HepG2 (cell line): Measurements from ENCODE around the gene CDC42EP4. TPM values are rescaled to one million over a fixed set of nuclear protein-coding genes. Genes with fewer than 3 reads are reported as not detected.

Source experiments
- KDM1A ChIP-seq: IDR thresholded peaks from 2 replicates; pipeline ENCODE4 v1.6.1; 2016; ENCODE audit warnings: missing compliant biosample characterization
- NFYB ChIP-seq: sonication (generic); formaldehyde crosslinking; IDR thresholded peaks from 2 replicates; pipeline ENCODE4 v1.4.0; 2020; ENCODE audit warnings: missing genetic modification reagents
- ZNF136 ChIP-seq: sonication (generic); formaldehyde crosslinking; IDR thresholded peaks from 2 replicates; pipeline ENCODE4 v1.8.1; 2022; ENCODE audit warnings: low read depth, mild to moderate bottlenecking, moderate library complexity, missing genetic modification reagents
- ZNF224 ChIP-seq: sonication (generic); formaldehyde crosslinking; IDR thresholded peaks from 2 replicates; pipeline ENCODE4 v1.5.0; 2020; ENCODE audit warnings: mild to moderate bottlenecking, missing genetic modification reagents
- ZNF543 ChIP-seq: sonication (generic); formaldehyde crosslinking; IDR thresholded peaks from 2 replicates; pipeline ENCODE4 v1.4.0; 2020; ENCODE audit warnings: mild to moderate bottlenecking, missing genetic modification reagents
- ZNF629 ChIP-seq: sonication (generic); formaldehyde crosslinking; conservative IDR thresholded peaks from 2 replicates; pipeline ENCODE4 v1.5.0; 2020; ENCODE audit warnings: missing genetic modification reagents
- polyA plus RNA-seq, 8 experiments: library from polyadenylated mRNA; depleted of rRNA in 3 of 8; stranded (reverse) in 7 of 8; unstranded in 1 of 8; fragments of >200 nt; fragmentation: Illumina TruSeq in 4 of 8; extraction: Trizol in 4 of 8; gene quantifications; 2 replicates each; pipeline versions ENCODE4 v1.2.1 to v1.2.3, GENCODE V29; 2011 to 2016; ENCODE audit warnings: low read depth in 4 of 8, missing spikeins in 1 of 8, mixed read lengths in 1 of 8; ENCODE audit not compliant: insufficient read depth in 1 of 8
- total RNA-seq, 5 experiments: library from RNA; depleted of rRNA; stranded (reverse); fragments of >200 nt; fragmentation: Illumina TruSeq; extraction: Trizol; gene quantifications; 2 replicates each; pipeline ENCODE4 v1.2.3, GENCODE V29; 2016; ENCODE audit warnings: low read depth in 1 of 5
- TF ChIP-seq, protein P1 (sequence below): sonication (generic); formaldehyde crosslinking; IDR thresholded peaks from 2 replicates; pipeline ENCODE4 v1.4.0; 2020; ENCODE audit warnings: mild to moderate bottlenecking, missing genetic modification reagents
- TF ChIP-seq, protein P2 (sequence below): sonication (generic); formaldehyde crosslinking; conservative IDR thresholded peaks from 2 replicates; pipeline ENCODE4 v1.8.0; 2022; ENCODE audit warnings: mild to moderate bottlenecking, moderate library complexity, missing genetic modification reagents
- TF ChIP-seq, protein P3 (sequence below): IDR thresholded peaks from 2 replicates; pipeline ENCODE4 v1.6.1; 2016; ENCODE audit warnings: low read depth, control low read depth
- TF ChIP-seq, protein P4 (sequence below): sonication (generic); formaldehyde crosslinking; IDR thresholded peaks from 2 replicates; pipeline ENCODE4 v1.5.0; 2020; ENCODE audit warnings: missing genetic modification reagents
- TF ChIP-seq, protein P5 (sequence below): sonication (generic); formaldehyde crosslinking; IDR thresholded peaks from 2 replicates; pipeline ENCODE4 v1.5.1; 2020; ENCODE audit warnings: mild to moderate bottlenecking, missing genetic modification reagents, moderate library complexity
- TF ChIP-seq, protein P6 (sequence below): sonication (generic); formaldehyde crosslinking; conservative IDR thresholded peaks from 2 replicates; pipeline ENCODE4 v1.4.0; 2020; ENCODE audit warnings: mild to moderate bottlenecking, missing genetic modification reagents, moderate library complexity

Gene CDC42EP4
- total and polyA plus RNA-seq, 2 of the 13 experiments (the other 11 are each of a cell fraction or from before 2014, with no cell fraction given), result 19.0 to 54.0 TPM

DNA sequence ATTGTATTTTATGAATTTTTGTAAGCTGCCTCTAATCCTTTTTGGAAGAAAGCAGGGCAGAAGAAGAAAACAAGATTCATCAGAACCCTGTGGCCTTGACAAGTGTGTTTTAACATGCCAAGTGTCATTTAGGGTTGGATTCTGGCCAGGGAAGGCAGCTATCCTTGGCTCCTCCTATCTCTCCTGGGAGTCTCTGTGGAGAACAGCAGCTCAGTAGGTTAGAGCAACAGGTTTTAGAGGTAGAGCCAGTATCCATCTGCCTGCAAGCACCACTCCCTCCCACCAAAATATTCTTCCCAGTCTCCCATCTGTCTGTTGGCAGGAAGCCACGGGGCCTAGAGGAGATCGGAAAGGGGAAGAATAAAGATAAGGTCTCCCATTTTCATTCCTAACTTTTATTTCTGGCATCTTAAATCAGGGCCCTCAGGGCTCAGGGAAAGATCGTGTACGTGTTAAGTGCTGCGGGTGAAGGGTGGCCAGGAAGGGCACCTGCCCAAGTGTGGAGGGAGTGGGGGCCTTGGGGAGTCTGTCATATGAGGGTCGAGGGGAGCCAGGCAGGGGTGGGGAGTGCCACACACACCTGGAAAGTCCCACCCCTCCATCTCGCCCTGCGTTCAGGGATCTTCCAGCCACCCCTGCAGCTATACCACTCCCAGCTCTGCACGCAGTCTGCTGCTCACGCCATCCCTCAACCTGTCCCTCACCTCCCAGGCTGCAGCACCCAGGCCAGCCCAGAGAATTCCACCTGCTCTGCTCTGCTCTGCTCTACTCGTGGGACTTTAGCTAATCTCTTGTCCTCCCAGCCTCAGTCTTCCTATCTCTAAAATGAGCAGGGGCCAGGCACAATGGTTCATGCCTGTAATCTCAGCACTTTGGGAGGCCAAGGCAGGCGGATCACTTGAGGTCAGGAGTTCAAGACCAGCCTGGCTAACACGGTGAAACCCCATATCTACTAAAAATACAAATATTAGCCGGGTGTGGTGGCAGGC lies 33.0 kb downstream of the CDC42EP4 start (continued):
- TF ChIP-seq, protein P1, sequence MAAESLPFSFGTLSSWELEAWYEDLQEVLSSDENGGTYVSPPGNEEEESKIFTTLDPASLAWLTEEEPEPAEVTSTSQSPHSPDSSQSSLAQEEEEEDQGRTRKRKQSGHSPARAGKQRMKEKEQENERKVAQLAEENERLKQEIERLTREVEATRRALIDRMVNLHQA, result no peak
- TF ChIP-seq, protein P2, sequence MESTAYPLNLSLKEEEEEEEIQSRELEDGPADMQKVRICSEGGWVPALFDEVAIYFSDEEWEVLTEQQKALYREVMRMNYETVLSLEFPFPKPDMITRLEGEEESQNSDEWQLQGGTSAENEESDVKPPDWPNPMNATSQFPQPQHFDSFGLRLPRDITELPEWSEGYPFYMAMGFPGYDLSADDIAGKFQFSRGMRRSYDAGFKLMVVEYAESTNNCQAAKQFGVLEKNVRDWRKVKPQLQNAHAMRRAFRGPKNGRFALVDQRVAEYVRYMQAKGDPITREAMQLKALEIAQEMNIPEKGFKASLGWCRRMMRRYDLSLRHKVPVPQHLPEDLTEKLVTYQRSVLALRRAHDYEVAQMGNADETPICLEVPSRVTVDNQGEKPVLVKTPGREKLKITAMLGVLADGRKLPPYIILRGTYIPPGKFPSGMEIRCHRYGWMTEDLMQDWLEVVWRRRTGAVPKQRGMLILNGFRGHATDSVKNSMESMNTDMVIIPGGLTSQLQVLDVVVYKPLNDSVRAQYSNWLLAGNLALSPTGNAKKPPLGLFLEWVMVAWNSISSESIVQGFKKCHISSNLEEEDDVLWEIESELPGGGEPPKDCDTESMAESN (CRISPR knock-in tag), result 0 out of 2 replicates have a peak, but pooled peaks have one; percentile 7
- TF ChIP-seq, protein P3, sequence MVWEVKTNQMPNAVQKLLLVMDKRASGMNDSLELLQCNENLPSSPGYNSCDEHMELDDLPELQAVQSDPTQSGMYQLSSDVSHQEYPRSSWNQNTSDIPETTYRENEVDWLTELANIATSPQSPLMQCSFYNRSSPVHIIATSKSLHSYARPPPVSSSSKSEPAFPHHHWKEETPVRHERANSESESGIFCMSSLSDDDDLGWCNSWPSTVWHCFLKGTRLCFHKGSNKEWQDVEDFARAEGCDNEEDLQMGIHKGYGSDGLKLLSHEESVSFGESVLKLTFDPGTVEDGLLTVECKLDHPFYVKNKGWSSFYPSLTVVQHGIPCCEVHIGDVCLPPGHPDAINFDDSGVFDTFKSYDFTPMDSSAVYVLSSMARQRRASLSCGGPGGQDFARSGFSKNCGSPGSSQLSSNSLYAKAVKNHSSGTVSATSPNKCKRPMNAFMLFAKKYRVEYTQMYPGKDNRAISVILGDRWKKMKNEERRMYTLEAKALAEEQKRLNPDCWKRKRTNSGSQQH (CRISPR knock-in tag), result 0 out of 2 replicates have a peak, but pooled peaks have one; percentile 52
- TF ChIP-seq ZNF629 (CRISPR knock-in tag) (peak; percentile 95), ZNF136 (0 out of 2 replicates have a peak, but pooled peaks have one; percentile 27), ZNF543 (CRISPR knock-in tag) (0 out of 2 replicates have a peak, but pooled peaks have one; percentile 37), KDM1A (CRISPR knock-in tag) (no peak), NFYB (no peak), ZNF224 (CRISPR knock-in tag) (0 out of 2 replicates have a peak, but pooled peaks have one; percentile 34)
- TF ChIP-seq, protein P4, sequence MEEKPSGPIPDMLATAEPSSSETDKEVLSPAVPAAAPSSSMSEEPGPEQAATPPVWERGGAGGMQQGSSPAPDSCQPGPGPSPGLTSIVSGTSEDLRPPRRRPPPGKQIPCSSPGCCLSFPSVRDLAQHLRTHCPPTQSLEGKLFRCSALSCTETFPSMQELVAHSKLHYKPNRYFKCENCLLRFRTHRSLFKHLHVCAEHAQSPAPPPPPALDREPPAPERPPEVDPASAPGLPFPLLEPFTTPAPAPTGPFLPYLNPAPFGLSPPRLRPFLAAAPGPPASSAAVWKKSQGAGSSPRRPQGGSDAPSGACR (CRISPR knock-in tag), result 0 out of 2 replicates have a peak, but pooled peaks have one; percentile 18
- TF ChIP-seq, protein P5, sequence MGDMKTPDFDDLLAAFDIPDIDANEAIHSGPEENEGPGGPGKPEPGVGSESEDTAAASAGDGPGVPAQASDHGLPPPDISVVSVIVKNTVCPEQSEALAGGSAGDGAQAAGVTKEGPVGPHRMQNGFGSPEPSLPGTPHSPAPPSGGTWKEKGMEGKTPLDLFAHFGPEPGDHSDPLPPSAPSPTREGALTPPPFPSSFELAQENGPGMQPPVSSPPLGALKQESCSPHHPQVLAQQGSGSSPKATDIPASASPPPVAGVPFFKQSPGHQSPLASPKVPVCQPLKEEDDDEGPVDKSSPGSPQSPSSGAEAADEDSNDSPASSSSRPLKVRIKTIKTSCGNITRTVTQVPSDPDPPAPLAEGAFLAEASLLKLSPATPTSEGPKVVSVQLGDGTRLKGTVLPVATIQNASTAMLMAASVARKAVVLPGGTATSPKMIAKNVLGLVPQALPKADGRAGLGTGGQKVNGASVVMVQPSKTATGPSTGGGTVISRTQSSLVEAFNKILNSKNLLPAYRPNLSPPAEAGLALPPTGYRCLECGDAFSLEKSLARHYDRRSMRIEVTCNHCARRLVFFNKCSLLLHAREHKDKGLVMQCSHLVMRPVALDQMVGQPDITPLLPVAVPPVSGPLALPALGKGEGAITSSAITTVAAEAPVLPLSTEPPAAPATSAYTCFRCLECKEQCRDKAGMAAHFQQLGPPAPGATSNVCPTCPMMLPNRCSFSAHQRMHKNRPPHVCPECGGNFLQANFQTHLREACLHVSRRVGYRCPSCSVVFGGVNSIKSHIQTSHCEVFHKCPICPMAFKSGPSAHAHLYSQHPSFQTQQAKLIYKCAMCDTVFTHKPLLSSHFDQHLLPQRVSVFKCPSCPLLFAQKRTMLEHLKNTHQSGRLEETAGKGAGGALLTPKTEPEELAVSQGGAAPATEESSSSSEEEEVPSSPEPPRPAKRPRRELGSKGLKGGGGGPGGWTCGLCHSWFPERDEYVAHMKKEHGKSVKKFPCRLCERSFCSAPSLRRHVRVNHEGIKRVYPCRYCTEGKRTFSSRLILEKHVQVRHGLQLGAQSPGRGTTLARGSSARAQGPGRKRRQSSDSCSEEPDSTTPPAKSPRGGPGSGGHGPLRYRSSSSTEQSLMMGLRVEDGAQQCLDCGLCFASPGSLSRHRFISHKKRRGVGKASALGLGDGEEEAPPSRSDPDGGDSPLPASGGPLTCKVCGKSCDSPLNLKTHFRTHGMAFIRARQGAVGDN (CRISPR knock-in tag), result peak; percentile 29
- TF ChIP-seq, protein P6, sequence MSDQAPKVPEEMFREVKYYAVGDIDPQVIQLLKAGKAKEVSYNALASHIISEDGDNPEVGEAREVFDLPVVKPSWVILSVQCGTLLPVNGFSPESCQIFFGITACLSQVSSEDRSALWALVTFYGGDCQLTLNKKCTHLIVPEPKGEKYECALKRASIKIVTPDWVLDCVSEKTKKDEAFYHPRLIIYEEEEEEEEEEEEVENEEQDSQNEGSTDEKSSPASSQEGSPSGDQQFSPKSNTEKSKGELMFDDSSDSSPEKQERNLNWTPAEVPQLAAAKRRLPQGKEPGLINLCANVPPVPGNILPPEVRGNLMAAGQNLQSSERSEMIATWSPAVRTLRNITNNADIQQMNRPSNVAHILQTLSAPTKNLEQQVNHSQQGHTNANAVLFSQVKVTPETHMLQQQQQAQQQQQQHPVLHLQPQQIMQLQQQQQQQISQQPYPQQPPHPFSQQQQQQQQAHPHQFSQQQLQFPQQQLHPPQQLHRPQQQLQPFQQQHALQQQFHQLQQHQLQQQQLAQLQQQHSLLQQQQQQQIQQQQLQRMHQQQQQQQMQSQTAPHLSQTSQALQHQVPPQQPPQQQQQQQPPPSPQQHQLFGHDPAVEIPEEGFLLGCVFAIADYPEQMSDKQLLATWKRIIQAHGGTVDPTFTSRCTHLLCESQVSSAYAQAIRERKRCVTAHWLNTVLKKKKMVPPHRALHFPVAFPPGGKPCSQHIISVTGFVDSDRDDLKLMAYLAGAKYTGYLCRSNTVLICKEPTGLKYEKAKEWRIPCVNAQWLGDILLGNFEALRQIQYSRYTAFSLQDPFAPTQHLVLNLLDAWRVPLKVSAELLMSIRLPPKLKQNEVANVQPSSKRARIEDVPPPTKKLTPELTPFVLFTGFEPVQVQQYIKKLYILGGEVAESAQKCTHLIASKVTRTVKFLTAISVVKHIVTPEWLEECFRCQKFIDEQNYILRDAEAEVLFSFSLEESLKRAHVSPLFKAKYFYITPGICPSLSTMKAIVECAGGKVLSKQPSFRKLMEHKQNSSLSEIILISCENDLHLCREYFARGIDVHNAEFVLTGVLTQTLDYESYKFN (CRISPR knock-in tag), result peak; percentile 22; the same call in 1 of the 2 replicates
